ENCODE data around the gene ADD1.

Gene ADD1

GRCh38 chr4:2947926-2948325, 104.3 kb downstream of the ADD1 start:
- TF ChIP-seq CTCF (IDR thresholded peaks at IDR 0.05) = no peak
- H3K9ac ChIP-seq = no peak overlapping the region
- no peaks in the 10 kb centered on the region for H3K36me3 ChIP-seq (ENCODE audit: control insufficient read depth, insufficient read depth, low read length)

GRCh38 chr4:2948895-2949781, 105.5 kb downstream of the ADD1 start:
- no peak overlapping the region for H3K27ac ChIP-seq
- no peaks in the 10 kb centered on the region for H3K27me3 ChIP-seq (ENCODE audit: control insufficient read depth, insufficient read depth, low read length)
- TF ChIP-seq CTCF (IDR thresholded peaks at IDR 0.05) = no peak
- no peak overlapping the region for H3K9ac ChIP-seq
- no peak overlapping the region for H3K4me2 ChIP-seq (ENCODE audit: low read length)
- H3K79me2 ChIP-seq = no peaks in the 10 kb centered on the region
- no peak overlapping the region for H2AFZ ChIP-seq
- no peaks in the 10 kb centered on the region for H3K9me3 ChIP-seq (ENCODE audit: control insufficient read depth, low read length)
- no peaks in the 10 kb centered on the region for H3K4me1 ChIP-seq
- H3K4me3 ChIP-seq (ENCODE audit: low read depth, low read length) = no peak overlapping the region
- H3K36me3 ChIP-seq (ENCODE audit: control insufficient read depth, insufficient read depth, low read length) = no peaks in the 10 kb centered on the region

More at GRCh38 chr4:2947926-2948325, 104.3 kb downstream of the ADD1 start:
- no peaks in the 10 kb centered on the region for H3K4me1 ChIP-seq
- H3K9me3 ChIP-seq (ENCODE audit: control insufficient read depth, low read length) = no peaks in the 10 kb centered on the region
- H3K4me3 ChIP-seq (ENCODE audit: low read depth, low read length) = no peak overlapping the region
- no peak overlapping the region for H3K27ac ChIP-seq
- no peak overlapping the region for H2AFZ ChIP-seq
- H3K79me2 ChIP-seq = no peaks in the 10 kb centered on the region
- H3K27me3 ChIP-seq (ENCODE audit: control insufficient read depth, insufficient read depth, low read length) = no peaks in the 10 kb centered on the region
- no peak overlapping the region for H3K4me2 ChIP-seq (ENCODE audit: low read length)

GRCh38 chr4:2949782-2950125, 106.1 kb downstream of the ADD1 start:
- Histone ChIP-seq H3K9ac (no peak overlapping the region), H3K79me2 (no peaks in the 10 kb centered on the region), H3K4me3 (ENCODE audit: low read depth, low read length) (no peak overlapping the region), H3K9me3 (ENCODE audit: control insufficient read depth, low read length) (no peaks in the 10 kb centered on the region), H3K36me3 (ENCODE audit: control insufficient read depth, insufficient read depth, low read length) (no peaks in the 10 kb centered on the region), H3K27ac (no peak overlapping the region), H2AFZ (no peak overlapping the region), H3K27me3 (ENCODE audit: control insufficient read depth, insufficient read depth, low read length) (no peaks in the 10 kb centered on the region), H3K4me1 (no peaks in the 10 kb centered on the region), H3K4me2 (ENCODE audit: low read length) (no peak overlapping the region)
- no peak for TF ChIP-seq CTCF (IDR thresholded peaks at IDR 0.05)

- Histone ChIP-seq H3K4me3 (ENCODE audit: low read depth, low read length) (no peak overlapping the region), H3K9me3 (ENCODE audit: control insufficient read depth, low read length) (no peaks in the 10 kb centered on the region), H3K79me2 (no peaks in the 10 kb centered on the region), H3K4me2 (ENCODE audit: low read length) (no peak overlapping the region), H3K27ac (no peak overlapping the region), H3K4me1 (no peaks in the 10 kb centered on the region), H3K27me3 (ENCODE audit: control insufficient read depth, insufficient read depth, low read length) (no peaks in the 10 kb centered on the region), H3K36me3 (ENCODE audit: control insufficient read depth, insufficient read depth, low read length) (no peaks in the 10 kb centered on the region), H3K9ac (no peak overlapping the region), H2AFZ (no peak overlapping the region)
- TF ChIP-seq CTCF (IDR thresholded peaks at IDR 0.05) = no peak
Measured at GRCh38 chr4:2950221-2950989, 106.8 kb downstream of the ADD1 start.
